ENCODE results near the gene LOXL1.

The LOXL1 gene, protein sequence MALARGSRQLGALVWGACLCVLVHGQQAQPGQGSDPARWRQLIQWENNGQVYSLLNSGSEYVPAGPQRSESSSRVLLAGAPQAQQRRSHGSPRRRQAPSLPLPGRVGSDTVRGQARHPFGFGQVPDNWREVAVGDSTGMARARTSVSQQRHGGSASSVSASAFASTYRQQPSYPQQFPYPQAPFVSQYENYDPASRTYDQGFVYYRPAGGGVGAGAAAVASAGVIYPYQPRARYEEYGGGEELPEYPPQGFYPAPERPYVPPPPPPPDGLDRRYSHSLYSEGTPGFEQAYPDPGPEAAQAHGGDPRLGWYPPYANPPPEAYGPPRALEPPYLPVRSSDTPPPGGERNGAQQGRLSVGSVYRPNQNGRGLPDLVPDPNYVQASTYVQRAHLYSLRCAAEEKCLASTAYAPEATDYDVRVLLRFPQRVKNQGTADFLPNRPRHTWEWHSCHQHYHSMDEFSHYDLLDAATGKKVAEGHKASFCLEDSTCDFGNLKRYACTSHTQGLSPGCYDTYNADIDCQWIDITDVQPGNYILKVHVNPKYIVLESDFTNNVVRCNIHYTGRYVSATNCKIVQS

DNA sequence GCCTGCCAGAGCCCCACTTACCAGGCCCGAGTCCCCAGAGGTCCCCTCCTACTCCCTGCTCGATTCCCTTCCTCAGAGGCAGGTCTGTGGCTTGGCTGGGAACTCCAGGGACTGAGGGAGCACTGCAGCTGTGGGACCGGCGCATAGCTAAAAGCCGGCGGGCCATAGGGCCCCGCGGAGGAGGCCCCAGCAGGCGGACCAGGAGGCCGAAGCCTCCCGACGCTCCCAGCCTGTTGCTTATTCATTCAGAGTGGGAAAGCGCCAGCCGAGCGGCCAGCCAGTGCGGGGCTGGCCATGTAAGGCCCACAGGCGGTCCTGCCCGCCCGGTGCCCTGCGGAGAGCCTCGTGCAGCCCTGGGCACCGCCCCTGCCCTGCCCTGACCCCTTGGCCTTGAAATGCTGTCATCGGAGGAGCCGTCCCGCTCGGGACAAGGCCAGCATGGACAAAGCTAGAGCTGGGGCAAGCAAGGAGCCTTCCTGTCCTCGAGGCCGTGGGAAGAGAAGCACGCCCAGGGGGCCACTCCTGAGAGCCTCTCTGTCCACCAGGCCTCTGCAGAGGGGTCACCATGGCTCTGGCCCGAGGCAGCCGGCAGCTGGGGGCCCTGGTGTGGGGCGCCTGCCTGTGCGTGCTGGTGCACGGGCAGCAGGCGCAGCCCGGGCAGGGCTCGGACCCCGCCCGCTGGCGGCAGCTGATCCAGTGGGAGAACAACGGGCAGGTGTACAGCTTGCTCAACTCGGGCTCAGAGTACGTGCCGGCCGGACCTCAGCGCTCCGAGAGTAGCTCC lies at the start of gene LOXL1:
Gene LOXL1, plus strand, starts transcription at position 244 of the 784 bp plus-strand sequence. Its CDS starts 322 bp downstream, at position 566.
- TF ChIP-seq, protein P1, sequence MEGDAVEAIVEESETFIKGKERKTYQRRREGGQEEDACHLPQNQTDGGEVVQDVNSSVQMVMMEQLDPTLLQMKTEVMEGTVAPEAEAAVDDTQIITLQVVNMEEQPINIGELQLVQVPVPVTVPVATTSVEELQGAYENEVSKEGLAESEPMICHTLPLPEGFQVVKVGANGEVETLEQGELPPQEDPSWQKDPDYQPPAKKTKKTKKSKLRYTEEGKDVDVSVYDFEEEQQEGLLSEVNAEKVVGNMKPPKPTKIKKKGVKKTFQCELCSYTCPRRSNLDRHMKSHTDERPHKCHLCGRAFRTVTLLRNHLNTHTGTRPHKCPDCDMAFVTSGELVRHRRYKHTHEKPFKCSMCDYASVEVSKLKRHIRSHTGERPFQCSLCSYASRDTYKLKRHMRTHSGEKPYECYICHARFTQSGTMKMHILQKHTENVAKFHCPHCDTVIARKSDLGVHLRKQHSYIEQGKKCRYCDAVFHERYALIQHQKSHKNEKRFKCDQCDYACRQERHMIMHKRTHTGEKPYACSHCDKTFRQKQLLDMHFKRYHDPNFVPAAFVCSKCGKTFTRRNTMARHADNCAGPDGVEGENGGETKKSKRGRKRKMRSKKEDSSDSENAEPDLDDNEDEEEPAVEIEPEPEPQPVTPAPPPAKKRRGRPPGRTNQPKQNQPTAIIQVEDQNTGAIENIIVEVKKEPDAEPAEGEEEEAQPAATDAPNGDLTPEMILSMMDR (IDR thresholded peaks at IDR 0.05; ENCODE audit: unreplicated experiment in 3 of 3), result no peak
- H3K9me3 Mint-ChIP-seq, result no peaks in the 10 kb centered on the region
- peak within 1 kb of the TSS; percentile 70 to 87 (median 79) for H3K27ac Mint-ChIP-seq
- peaks cover 78% of the 10 kb centered on the region for H3K4me1 Mint-ChIP-seq
- no peaks in the 10 kb centered on the region for H3K36me3 Mint-ChIP-seq (ENCODE audit: low read depth)
- peak within 1 kb of the TSS; percentile 83 to 87 (median 86) for H3K4me3 Mint-ChIP-seq
- peaks cover 7% of the 10 kb centered on the region for H3K27me3 Mint-ChIP-seq (ENCODE audit: low read depth)

DNA sequence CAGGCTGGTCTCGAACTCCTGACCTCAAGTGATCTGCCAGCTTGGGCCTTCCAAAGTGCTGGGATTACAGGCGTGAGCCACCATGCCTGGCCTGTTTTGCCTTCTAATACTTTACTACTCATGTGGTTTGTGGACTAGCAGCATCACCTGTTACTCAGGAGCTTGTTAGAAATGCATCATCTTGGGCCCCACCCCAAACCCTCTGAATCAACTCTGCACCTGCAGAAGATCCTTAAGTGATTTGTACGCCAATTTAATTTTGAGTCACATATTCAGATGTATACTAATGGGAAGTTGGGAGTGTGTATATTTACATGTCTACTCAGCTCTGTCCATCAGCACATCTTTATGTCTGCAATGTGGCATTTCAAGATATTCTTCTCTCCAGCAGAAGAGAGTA lies 46.8 kb upstream of the LOXL1 start:
- Mint-ChIP-seq H3K4me1 (no peaks in the 10 kb centered on the region), H3K27ac (no peak overlapping the region), H3K9me3 (peaks cover 3% of the 10 kb centered on the region), H3K27me3 (ENCODE audit: low read depth) (peaks cover 20% of the 10 kb centered on the region), H3K36me3 (ENCODE audit: low read depth) (no peaks in the 10 kb centered on the region), H3K4me3 (no peak overlapping the region)
- TF ChIP-seq, protein P1 (IDR thresholded peaks at IDR 0.05; ENCODE audit: unreplicated experiment in 3 of 3), result no peak

DNA sequence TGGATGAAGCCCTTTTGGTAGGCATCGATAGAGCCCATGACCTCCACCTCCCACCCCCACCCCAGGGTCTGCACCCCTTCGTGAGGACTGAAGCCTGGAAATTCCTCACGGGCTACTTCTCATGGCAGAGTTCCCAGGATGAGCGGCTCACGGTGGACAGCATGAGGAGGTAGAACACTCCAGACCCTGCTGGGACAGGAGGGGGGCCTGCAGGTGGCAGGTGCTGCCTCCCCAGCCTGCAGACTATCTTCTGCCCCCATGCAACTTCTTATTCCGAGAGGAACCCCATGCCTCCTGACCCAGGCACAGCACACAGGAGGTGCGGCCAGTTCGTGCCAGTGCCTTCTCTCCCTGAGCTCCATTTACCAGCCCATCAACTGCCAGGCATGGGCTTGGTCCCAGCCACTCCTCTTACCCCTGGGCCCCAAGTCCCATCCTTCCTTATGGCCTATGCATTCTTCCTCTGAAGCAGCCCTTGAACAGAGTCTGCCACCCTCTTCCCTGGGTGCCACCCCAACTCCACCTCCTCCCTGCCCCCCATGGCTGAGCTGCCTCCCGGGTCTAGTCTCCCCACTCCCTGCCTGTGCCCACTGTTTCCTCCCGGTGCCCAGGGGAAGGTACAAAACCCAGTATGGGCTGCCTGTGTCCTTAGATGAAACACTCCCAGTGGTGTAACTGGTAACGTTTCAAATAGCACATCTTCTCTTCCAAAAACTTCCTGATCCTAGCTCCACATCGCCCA lies 44.5 kb upstream of the LOXL1 start:
- no peaks in the 10 kb centered on the region for H3K4me1 Mint-ChIP-seq
- TF ChIP-seq, protein P1 (IDR thresholded peaks at IDR 0.05; ENCODE audit: unreplicated experiment in 3 of 3), result no peak
- no peak overlapping the region for H3K27ac Mint-ChIP-seq
- H3K36me3 Mint-ChIP-seq (ENCODE audit: low read depth), result no peaks in the 10 kb centered on the region
- peaks cover 3% of the 10 kb centered on the region for H3K9me3 Mint-ChIP-seq
- H3K4me3 Mint-ChIP-seq, result no peak overlapping the region
- H3K27me3 Mint-ChIP-seq (ENCODE audit: low read depth), result peaks cover 28% of the 10 kb centered on the region

DNA sequence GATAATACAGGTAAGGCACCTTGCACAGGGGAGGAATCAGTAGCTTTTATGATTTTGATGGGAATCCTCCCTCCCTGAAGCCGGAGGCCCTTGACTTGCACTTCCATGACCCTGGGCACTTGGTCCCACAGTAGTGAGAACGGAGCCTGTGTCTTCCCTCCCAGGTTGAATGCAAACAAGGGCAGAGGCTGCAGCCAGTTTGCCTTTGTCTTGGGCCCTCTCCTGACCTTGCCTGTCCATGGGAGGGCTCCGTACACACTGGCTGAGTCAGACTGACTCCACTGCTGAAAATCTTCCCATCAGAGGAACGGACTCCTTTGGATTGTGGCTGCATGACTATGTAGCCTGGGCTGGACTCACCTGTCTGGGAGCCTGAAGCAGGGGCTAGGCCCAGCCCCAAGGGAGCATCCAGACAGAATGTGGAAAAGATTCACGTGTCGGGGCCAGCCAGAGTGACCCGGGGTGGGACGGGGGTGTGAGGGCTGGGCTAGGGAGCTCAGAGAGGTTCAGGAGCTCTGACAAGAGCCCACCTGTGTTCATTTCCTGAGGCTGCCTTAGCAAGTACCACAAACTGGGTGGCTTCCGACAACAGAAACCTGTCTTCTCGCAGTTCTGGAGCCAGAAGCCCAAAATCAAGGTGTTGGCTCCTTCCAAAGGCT lies 43.4 kb upstream of the LOXL1 start:
- no peak overlapping the region for H3K4me3 Mint-ChIP-seq
- no peaks in the 10 kb centered on the region for H3K36me3 Mint-ChIP-seq (ENCODE audit: low read depth)
- TF ChIP-seq, protein P1 (IDR thresholded peaks at IDR 0.05; ENCODE audit: unreplicated experiment in 3 of 3), result no peak
- H3K4me1 Mint-ChIP-seq, result no peaks in the 10 kb centered on the region
- peaks cover 36% of the 10 kb centered on the region for H3K27me3 Mint-ChIP-seq (ENCODE audit: low read depth)
- peaks cover 1% of the 10 kb centered on the region for H3K9me3 Mint-ChIP-seq
- H3K27ac Mint-ChIP-seq, result no peak overlapping the region

DNA sequence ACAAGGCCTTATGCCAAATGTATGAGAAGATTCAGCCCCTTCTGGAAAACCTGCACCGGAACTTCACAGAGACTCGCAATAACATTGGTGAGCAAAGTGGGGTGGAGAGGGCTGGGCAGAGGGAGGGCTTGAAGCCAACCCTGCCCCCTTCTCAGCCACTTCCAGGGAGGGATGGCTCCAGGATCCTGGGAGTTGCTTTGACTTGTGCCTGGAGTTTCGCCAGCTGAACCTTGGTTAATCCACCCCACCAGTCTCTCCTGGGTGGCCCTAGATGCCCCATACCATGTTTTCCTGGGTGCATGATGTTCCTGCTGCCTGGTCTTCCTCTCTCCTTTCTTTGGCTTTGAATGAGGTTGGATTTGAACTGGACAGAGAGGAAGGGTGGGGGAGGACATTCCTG lies 42.1 kb upstream of the LOXL1 start:
- Mint-ChIP-seq H3K9me3 (no peaks in the 10 kb centered on the region), H3K27me3 (ENCODE audit: low read depth) (peaks cover 35% of the 10 kb centered on the region)

More for the DNA sequence above, 42.1 kb upstream of the LOXL1 start:
- H3K4me3 Mint-ChIP-seq, result no peak overlapping the region
- no peaks in the 10 kb centered on the region for H3K4me1 Mint-ChIP-seq
- H3K36me3 Mint-ChIP-seq (ENCODE audit: low read depth), result no peaks in the 10 kb centered on the region
- no peak overlapping the region for H3K27ac Mint-ChIP-seq
- TF ChIP-seq, protein P1 (IDR thresholded peaks at IDR 0.05; ENCODE audit: unreplicated experiment in 3 of 3), result no peak
